IMR-90 (cell line): ENCODE data around the gene CDH23. TPM values are rescaled to one million over a fixed set of nuclear protein-coding genes. Genes with fewer than 3 reads are reported as not detected.

Experiments used
- ATAC-seq: fragments of 200-7000 bp; cut with Tn5 transposase; 2 replicates; pipeline ENCODE4 v1.9.1; 2020; ENCODE audit warnings: low read depth, mild to moderate bottlenecking, moderate library complexity
- BruUV-seq: library from RNA; stranded (reverse); fragments of 400-500 nt; replicated peaks from 2 replicates; lab custom pipeline; 2021; lab: Mats Ljungman, UMichigan
- CTCF ChIA-PET: fragments of 300-600 bp; formaldehyde crosslinking; extraction: SDS; loops from one replicate; lab custom pipeline; 2021; ENCODE audit warnings: antibody characterized with exemption; lab: Yijun Ruan, JAX
- POLR2A ChIA-PET: fragments of 300-600 bp; sonication (Branson Sonifier 250); formaldehyde crosslinking; loops from one replicate; lab custom pipeline; 2022; ENCODE audit warnings: antibody characterized with exemption; ENCODE audit not compliant: unreplicated experiment; lab: Charles Lee
- DNase-seq: peaks from one replicate; pipeline ENCODE4 v3.0.0; 2013
- H2AFZ ChIP-seq: replicated peaks from 2 replicates; pipeline ENCODE3; 2013; ENCODE audit warnings: low read length, mild to moderate bottlenecking; ENCODE audit not compliant: poor library complexity
- H2AK5ac ChIP-seq: 2 replicates; pipeline ENCODE4 v1.6.1; 2013; ENCODE audit warnings: low read depth, low read length, inconsistent platforms
- H2AK9ac ChIP-seq: replicated peaks from 2 replicates; pipeline ENCODE3; 2013; ENCODE audit warnings: mild to moderate bottlenecking, low read depth, low read length, moderate library complexity; ENCODE audit not compliant: poor library complexity
- H2BK120ac ChIP-seq: 2 replicates; pipeline ENCODE4 v1.6.1; 2013; ENCODE audit warnings: low read depth, low read length, inconsistent platforms
- H2BK15ac ChIP-seq: 3 replicates; pipeline ENCODE4 v1.6.1; 2013; ENCODE audit warnings: low read depth, low read length, inconsistent platforms
- H2BK20ac ChIP-seq: 2 replicates; pipeline ENCODE4 v1.6.1; 2013; ENCODE audit warnings: low read depth, mild to moderate bottlenecking, inconsistent platforms, low read length, moderate library complexity
- H2BK5ac ChIP-seq: 2 replicates; pipeline ENCODE4 v1.6.1; 2013; ENCODE audit warnings: mild to moderate bottlenecking, low read depth, low read length, inconsistent platforms; ENCODE audit not compliant: poor library complexity, severe bottlenecking
- H3K14ac ChIP-seq: replicated peaks from 2 replicates; pipeline ENCODE4 v1.6.1; 2013; ENCODE audit warnings: low read depth, low read length, inconsistent platforms
- H3K18ac ChIP-seq: 2 replicates; pipeline ENCODE4 v1.6.1; 2013; ENCODE audit warnings: low read depth, low read length, control low read depth
- H3K23ac ChIP-seq: 2 replicates; pipeline ENCODE4 v1.6.1; 2013; ENCODE audit warnings: low read depth, low read length, inconsistent platforms
- H3K27ac ChIP-seq: 2 replicates; pipeline ENCODE4 v1.5.1; 2013; ENCODE audit warnings: mild to moderate bottlenecking, control low read depth, low read length; ENCODE audit not compliant: insufficient read depth
- H3K27me3 ChIP-seq: 2 replicates; pipeline ENCODE4 v1.6.1; 2013; ENCODE audit warnings: low read length; ENCODE audit not compliant: control insufficient read depth, insufficient read depth
- H3K36me3 ChIP-seq: 2 replicates; pipeline ENCODE4 v1.6.1; 2013; ENCODE audit warnings: low read length, mixed read lengths; ENCODE audit not compliant: control insufficient read depth, insufficient read depth
- H3K4ac ChIP-seq: 2 replicates; pipeline ENCODE4 v1.6.1; 2013; ENCODE audit warnings: low read depth, low read length, inconsistent platforms
- H3K4me1 ChIP-seq: 2 replicates; pipeline ENCODE4 v1.6.1; 2013; ENCODE audit warnings: low read length, mixed read lengths; ENCODE audit not compliant: control insufficient read depth, insufficient read depth
- H3K4me2 ChIP-seq: 2 replicates; pipeline ENCODE4 v1.6.1; 2013; ENCODE audit warnings: low read depth, mild to moderate bottlenecking, control low read depth, low read length, moderate library complexity
- H3K4me3 ChIP-seq: 2 replicates; pipeline ENCODE4 v1.5.1; 2013; ENCODE audit warnings: low read depth, mild to moderate bottlenecking, control low read depth, low read length, moderate library complexity; ENCODE audit not compliant: insufficient read depth
- H3K56ac ChIP-seq: 2 replicates; pipeline ENCODE4 v1.6.1; 2013; ENCODE audit warnings: low read length, inconsistent platforms; ENCODE audit not compliant: insufficient read depth; ENCODE audit errors: extremely low read depth
- H3K79me1 ChIP-seq, 2 experiments: 2 replicates each; pipeline ENCODE4 v1.6.1; 2013; ENCODE audit warnings: low read length in 2 of 2, inconsistent platforms in 1 of 2, low read depth in 1 of 2
- H3K9ac ChIP-seq: 2 replicates; pipeline ENCODE4 v1.6.1; 2013; ENCODE audit warnings: low read depth, low read length, control low read depth
- H3K9me1 ChIP-seq: 2 replicates; pipeline ENCODE4 v1.6.1; 2013; ENCODE audit warnings: low read length, inconsistent platforms; ENCODE audit not compliant: insufficient read depth
- H3K9me3 ChIP-seq: 2 replicates; pipeline ENCODE4 v1.6.1; 2013; ENCODE audit warnings: low read length; ENCODE audit not compliant: control insufficient read depth, insufficient read depth
- H4K20me1 ChIP-seq: 2 replicates; pipeline ENCODE4 v1.6.1; 2013; ENCODE audit warnings: low read length, inconsistent platforms; ENCODE audit not compliant: insufficient read depth
- H4K5ac ChIP-seq: 2 replicates; pipeline ENCODE4 v1.6.1; 2013; ENCODE audit warnings: mild to moderate bottlenecking, low read depth, low read length, control low read depth
- H4K8ac ChIP-seq, 2 experiments: 2 replicates each; pipeline ENCODE4 v1.6.1; 2013; ENCODE audit warnings: low read depth in 2 of 2, low read length in 2 of 2, control low read depth in 1 of 2, inconsistent platforms in 1 of 2
- H4K91ac ChIP-seq: 2 replicates; pipeline ENCODE4 v1.6.1; 2013; ENCODE audit warnings: low read depth, low read length, inconsistent platforms; ENCODE audit not compliant: insufficient read depth
- BHLHE40 ChIP-seq: fragments of 150-350 bp; IDR thresholded peaks from 2 replicates; pipeline ENCODE4 v1.6.1; 2016; ENCODE audit warnings: mild to moderate bottlenecking, low read depth, low read length
- CHD1 ChIP-seq: IDR thresholded peaks from 2 replicates; pipeline ENCODE4 v1.6.1; 2012; ENCODE audit warnings: low read depth, low read length, improper control_type of control experiment
- FOS ChIP-seq: fragments of 150-350 bp; IDR thresholded peaks from 2 replicates; pipeline ENCODE4 v1.6.1; 2016; ENCODE audit warnings: low read depth, low read length
- MAFK ChIP-seq: IDR thresholded peaks from 2 replicates; pipeline ENCODE4 v1.6.1; 2012; ENCODE audit warnings: low read depth, low read length, improper control_type of control experiment
- MAZ ChIP-seq: IDR thresholded peaks from 2 replicates; pipeline ENCODE4 v1.6.1; 2012; ENCODE audit warnings: low read depth, mild to moderate bottlenecking, low read length, improper control_type of control experiment, moderate library complexity, borderline replicate concordance
- MXI1 ChIP-seq: IDR thresholded peaks from 2 replicates; pipeline ENCODE4 v1.6.1; 2012; ENCODE audit warnings: low read depth, mild to moderate bottlenecking, low read length, moderate library complexity, borderline replicate concordance
- NFE2L2 ChIP-seq: fragments of 150-350 bp; IDR thresholded peaks from 2 replicates; pipeline ENCODE4 v1.6.1; 2016; ENCODE audit warnings: low read depth, mild to moderate bottlenecking, low read length
- POLR2A ChIP-seq: IDR thresholded peaks from 2 replicates; pipeline ENCODE4 v1.6.1; 2012; ENCODE audit warnings: mild to moderate bottlenecking, low read depth, low read length
- RAD21 ChIP-seq: IDR thresholded peaks from 2 replicates; pipeline ENCODE4 v1.6.1; 2012; ENCODE audit warnings: low read length, improper control_type of control experiment
- RCOR1 ChIP-seq: IDR thresholded peaks from 2 replicates; pipeline ENCODE4 v1.6.1; 2012; ENCODE audit warnings: mild to moderate bottlenecking, low read length, improper control_type of control experiment; ENCODE audit not compliant: insufficient replicate concordance
- RFX5 ChIP-seq: IDR thresholded peaks from 2 replicates; pipeline ENCODE4 v1.8.0; 2012; ENCODE audit warnings: low read depth, mild to moderate bottlenecking, low read length, moderate library complexity
- SMC3 ChIP-seq: fragments of 150-350 bp; IDR thresholded peaks from 2 replicates; pipeline ENCODE4 v1.6.1; 2016; ENCODE audit warnings: low read depth, mild to moderate bottlenecking, antibody characterized with exemption, low read length, moderate library complexity
- WGBS, 2 experiments: methylation state at CpG; one replicate each; pipeline versions ENCODE4 v1.1.5 to v1.1.7; 2013; ENCODE audit warnings: missing lambda C conversion rate in 2 of 2; ENCODE audit not compliant: insufficient read length in 1 of 2; ENCODE audit errors: extremely low coverage in 2 of 2; 5-methylcytosine and 5-hydroxymethylcytosine counted together
- dilution Hi-C: fragments of 300-500 bp; cut with HindIII; formaldehyde crosslinking; loops from one replicate; pipeline ENCODE4 v1.14.3; 2018; ENCODE audit warnings: low sequenced_read_pairs; ENCODE audit not compliant: unreplicated experiment
- in situ Hi-C: fragments of 300-500 bp; cut with MboI; formaldehyde crosslinking; loops from 3 replicates; pipeline ENCODE4 v1.14.3; 2019; ENCODE audit warnings: low sequenced_read_pairs, inconsistent platforms, mixed read lengths
- intact Hi-C: fragments of 100-400 bp; cut with micrococcal nuclease; formaldehyde crosslinking; loops from 2 replicates; pipeline ENCODE4 v1.10.0; 2022
- polyA plus RNA-seq, 3 experiments: library from polyadenylated mRNA; depleted of rRNA; stranded (reverse); fragments of >200 nt; gene quantifications; 2 replicates each; pipeline ENCODE4 v1.2.3, GENCODE V29; 2012; ENCODE audit warnings: low replicate concordance in 1 of 3
- total RNA-seq: library from RNA; depleted of rRNA; stranded (reverse); fragments of >200 nt; gene quantifications from 2 replicates; pipeline ENCODE4 v1.2.3, GENCODE V29; 2012
- TF ChIP-seq, protein P1 (sequence below): fragments of 150-350 bp; IDR thresholded peaks from 2 replicates; pipeline ENCODE4 v1.6.1; 2017; ENCODE audit warnings: mild to moderate bottlenecking, antibody characterized with exemption, low read length, low read depth
- TF ChIP-seq, protein P2 (sequence below): fragments of 150-350 bp; IDR thresholded peaks from 2 replicates; pipeline ENCODE4 v1.6.1; 2016; ENCODE audit warnings: low read depth, mild to moderate bottlenecking, low read length, moderate library complexity, borderline replicate concordance

Gene CDH23
- total and polyA plus RNA-seq, 2 of the 4 experiments (the other 2 are of a cell fraction) = under 0.01 to 0.03 TPM

DNA sequence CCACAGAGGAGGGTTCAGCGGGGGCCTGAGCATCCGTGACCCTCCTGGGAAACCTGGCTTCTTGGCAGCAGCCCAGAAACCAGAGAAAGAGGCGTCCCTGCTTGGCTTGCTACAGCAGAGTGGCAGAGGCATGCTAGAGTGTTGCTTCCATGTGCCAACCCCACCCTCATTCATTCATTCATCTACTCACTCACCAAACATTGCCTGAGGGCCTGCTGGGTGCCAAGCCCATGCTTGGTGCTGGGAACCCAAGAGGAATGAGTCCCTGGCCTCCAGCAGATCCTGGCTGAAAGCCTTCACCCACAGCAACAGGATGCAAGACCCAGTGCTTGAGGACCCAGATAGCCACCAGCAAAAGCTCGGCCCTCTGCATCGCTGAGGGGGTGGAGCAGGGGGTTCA is 129.0 kb downstream of the CDH23 start:
- Histone ChIP-seq H4K5ac (no peak overlapping the region), H3K4me2 (no peak overlapping the region), H3K56ac (no peak overlapping the region), H3K36me3 (no peaks in the 10 kb centered on the region), H3K9me3 (no peaks in the 10 kb centered on the region), H3K79me1 (no peaks in the 10 kb centered on the region), H3K4me1 (no peaks in the 10 kb centered on the region), H3K23ac (no peak overlapping the region), H4K20me1 (no peaks in the 10 kb centered on the region), H2BK5ac (no peak overlapping the region), H2AK9ac (no peak overlapping the region), H3K9me1 (no peaks in the 10 kb centered on the region), H4K91ac (no peak overlapping the region), H2BK15ac (no peak overlapping the region), H3K4ac (no peak overlapping the region), H3K4me3 (no peak overlapping the region), H3K18ac (no peak overlapping the region), H2AFZ (no peak overlapping the region), H2AK5ac (no peak overlapping the region), H4K8ac (no peak overlapping the region), H2BK120ac (no peak overlapping the region), H3K14ac (no peak overlapping the region), H3K27me3 (peaks cover 33% of the 10 kb centered on the region), H2BK20ac (no peak overlapping the region), H3K9ac (no peak overlapping the region), H3K27ac (no peak overlapping the region)
- intact Hi-C loops = no loop called here
- TF ChIP-seq RCOR1 (no peak), FOS (no peak), MXI1 (no peak), SMC3 (no peak), RFX5 (no peak), RAD21 (no peak), BHLHE40 (no peak), MAZ (no peak), CHD1 (no peak), NFE2L2 (no peak), POLR2A (no peak), MAFK (no peak)
- TF ChIP-seq, protein P1, sequence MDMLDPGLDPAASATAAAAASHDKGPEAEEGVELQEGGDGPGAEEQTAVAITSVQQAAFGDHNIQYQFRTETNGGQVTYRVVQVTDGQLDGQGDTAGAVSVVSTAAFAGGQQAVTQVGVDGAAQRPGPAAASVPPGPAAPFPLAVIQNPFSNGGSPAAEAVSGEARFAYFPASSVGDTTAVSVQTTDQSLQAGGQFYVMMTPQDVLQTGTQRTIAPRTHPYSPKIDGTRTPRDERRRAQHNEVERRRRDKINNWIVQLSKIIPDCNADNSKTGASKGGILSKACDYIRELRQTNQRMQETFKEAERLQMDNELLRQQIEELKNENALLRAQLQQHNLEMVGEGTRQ = no peak
- TF ChIP-seq, protein P2, sequence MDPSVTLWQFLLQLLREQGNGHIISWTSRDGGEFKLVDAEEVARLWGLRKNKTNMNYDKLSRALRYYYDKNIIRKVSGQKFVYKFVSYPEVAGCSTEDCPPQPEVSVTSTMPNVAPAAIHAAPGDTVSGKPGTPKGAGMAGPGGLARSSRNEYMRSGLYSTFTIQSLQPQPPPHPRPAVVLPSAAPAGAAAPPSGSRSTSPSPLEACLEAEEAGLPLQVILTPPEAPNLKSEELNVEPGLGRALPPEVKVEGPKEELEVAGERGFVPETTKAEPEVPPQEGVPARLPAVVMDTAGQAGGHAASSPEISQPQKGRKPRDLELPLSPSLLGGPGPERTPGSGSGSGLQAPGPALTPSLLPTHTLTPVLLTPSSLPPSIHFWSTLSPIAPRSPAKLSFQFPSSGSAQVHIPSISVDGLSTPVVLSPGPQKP = no peak
- in situ Hi-C loops = no loop called here
- POLR2A ChIA-PET = no interaction called here
- BruUV-seq = no TSS peak
- dilution Hi-C loops = no loop called here
- no peak for DNase-seq
- 72% methylated on average over 2 of the region's 5 CpGs; no CpG with 5 or more reads in 1 of the 2 experiments for WGBS, 2 experiments
- CTCF ChIA-PET = no interaction called here
- no peak for ATAC-seq
